CD4-positive, alpha-beta memory T cell (primary cell): Measurements from ENCODE around the gene HUWE1. TPM values are rescaled to one million over a fixed set of nuclear protein-coding genes. Genes with fewer than 3 reads are reported as not detected.
A peak's percentile ranks its signal among the peaks of the same experiment; 100 is the strongest.

Experiments
- CTCF ChIA-PET: fragments of 350-600 bp; sonication (Branson Sonifier 250); formaldehyde crosslinking; loops from one replicate; lab custom pipeline; 2021; ENCODE audit warnings: inconsistent platforms; ENCODE audit not compliant: partially characterized antibody; lab: Charles Lee
- POLR2A ChIA-PET: fragments of 350-600 bp; sonication (Branson Sonifier 250); formaldehyde crosslinking; loops from one replicate; lab custom pipeline; 2021; ENCODE audit not compliant: partially characterized antibody; lab: Charles Lee
- DNase-seq, 5 donors: peaks; one replicate each; pipeline versions ENCODE4 v3.0.0 to v3.0.0-alpha.2; 2020 to 2022; ENCODE audit warnings: mixed read lengths in 1 of 5
- H3K27ac ChIP-seq: one replicate; pipeline ENCODE4 v1.7.0; 2013; ENCODE audit warnings: low read depth, low read length
- H3K27me3 ChIP-seq: 2 replicates; pipeline ENCODE4 v1.7.0; 2013; ENCODE audit warnings: mild to moderate bottlenecking, low read length, moderate library complexity; ENCODE audit not compliant: insufficient read depth
- H3K36me3 ChIP-seq: 2 replicates; pipeline ENCODE4 v1.7.0; 2013; ENCODE audit warnings: mild to moderate bottlenecking, low read length, moderate library complexity; ENCODE audit not compliant: insufficient read depth
- H3K4me1 ChIP-seq: 2 replicates; pipeline ENCODE4 v1.7.0; 2013; ENCODE audit warnings: mild to moderate bottlenecking, low read length, moderate library complexity; ENCODE audit not compliant: insufficient read depth
- H3K4me3 ChIP-seq, 2 donors: one replicate each; pipeline ENCODE4 v1.7.0; 2013; ENCODE audit warnings: low read length in 2 of 2, mild to moderate bottlenecking in 1 of 2
- H3K9me3 ChIP-seq, 2 donors: one replicate each; pipeline ENCODE4 v1.7.0; 2013; ENCODE audit warnings: low read length in 2 of 2, control low read depth in 1 of 2; ENCODE audit not compliant: control insufficient read depth in 1 of 2
- H3K27ac Mint-ChIP-seq, 7 donors: one replicate each; pipeline ENCODE4 v1.8.0; 2020 to 2021; ENCODE audit warnings: mixed read lengths in 7 of 7, mild to moderate bottlenecking in 6 of 7, inconsistent platforms in 3 of 7, moderate library complexity in 3 of 7
- H3K27me3 Mint-ChIP-seq, 2 donors: one replicate each; pipeline ENCODE4 v1.8.0; 2020 to 2021; ENCODE audit warnings: mixed read lengths in 2 of 2
- H3K36me3 Mint-ChIP-seq, 2 donors: one replicate each; pipeline ENCODE4 v1.8.0; 2020 to 2021; ENCODE audit warnings: mixed read lengths in 2 of 2, inconsistent platforms in 1 of 2, mild to moderate bottlenecking in 1 of 2
- H3K4me1 Mint-ChIP-seq, 4 donors: one replicate each; pipeline ENCODE4 v1.8.0; 2020 to 2021; ENCODE audit warnings: mixed read lengths in 4 of 4, mild to moderate bottlenecking in 1 of 4
- H3K4me3 Mint-ChIP-seq, 8 donors: one replicate each; pipeline ENCODE4 v1.8.0; 2020 to 2021; ENCODE audit warnings: mixed read lengths in 8 of 8, mild to moderate bottlenecking in 7 of 8, moderate library complexity in 6 of 8, inconsistent platforms in 3 of 8
- H3K9me3 Mint-ChIP-seq, 8 donors: one replicate each; pipeline ENCODE4 v1.8.0; 2020 to 2021; ENCODE audit warnings: mixed read lengths in 8 of 8, mild to moderate bottlenecking in 5 of 8, inconsistent platforms in 3 of 8, moderate library complexity in 1 of 8
- intact Hi-C: fragments of 100-400 bp; cut with micrococcal nuclease; formaldehyde crosslinking; loops from one replicate; pipeline ENCODE4 v1.15.1; 2023
- polyA plus RNA-seq, 2 donors: library from polyadenylated mRNA; unstranded; fragments of 300-500 nt; fragmentation: Illumina TruSeq; gene quantifications; one replicate each; pipeline ENCODE4 v1.2.3, GENCODE V29; 2021
- total RNA-seq, 2 experiments: library from RNA; stranded (reverse); gene quantifications; one replicate each; pipeline ENCODE4 v1.2.3, GENCODE V29; 2021

The HUWE1 gene, protein sequence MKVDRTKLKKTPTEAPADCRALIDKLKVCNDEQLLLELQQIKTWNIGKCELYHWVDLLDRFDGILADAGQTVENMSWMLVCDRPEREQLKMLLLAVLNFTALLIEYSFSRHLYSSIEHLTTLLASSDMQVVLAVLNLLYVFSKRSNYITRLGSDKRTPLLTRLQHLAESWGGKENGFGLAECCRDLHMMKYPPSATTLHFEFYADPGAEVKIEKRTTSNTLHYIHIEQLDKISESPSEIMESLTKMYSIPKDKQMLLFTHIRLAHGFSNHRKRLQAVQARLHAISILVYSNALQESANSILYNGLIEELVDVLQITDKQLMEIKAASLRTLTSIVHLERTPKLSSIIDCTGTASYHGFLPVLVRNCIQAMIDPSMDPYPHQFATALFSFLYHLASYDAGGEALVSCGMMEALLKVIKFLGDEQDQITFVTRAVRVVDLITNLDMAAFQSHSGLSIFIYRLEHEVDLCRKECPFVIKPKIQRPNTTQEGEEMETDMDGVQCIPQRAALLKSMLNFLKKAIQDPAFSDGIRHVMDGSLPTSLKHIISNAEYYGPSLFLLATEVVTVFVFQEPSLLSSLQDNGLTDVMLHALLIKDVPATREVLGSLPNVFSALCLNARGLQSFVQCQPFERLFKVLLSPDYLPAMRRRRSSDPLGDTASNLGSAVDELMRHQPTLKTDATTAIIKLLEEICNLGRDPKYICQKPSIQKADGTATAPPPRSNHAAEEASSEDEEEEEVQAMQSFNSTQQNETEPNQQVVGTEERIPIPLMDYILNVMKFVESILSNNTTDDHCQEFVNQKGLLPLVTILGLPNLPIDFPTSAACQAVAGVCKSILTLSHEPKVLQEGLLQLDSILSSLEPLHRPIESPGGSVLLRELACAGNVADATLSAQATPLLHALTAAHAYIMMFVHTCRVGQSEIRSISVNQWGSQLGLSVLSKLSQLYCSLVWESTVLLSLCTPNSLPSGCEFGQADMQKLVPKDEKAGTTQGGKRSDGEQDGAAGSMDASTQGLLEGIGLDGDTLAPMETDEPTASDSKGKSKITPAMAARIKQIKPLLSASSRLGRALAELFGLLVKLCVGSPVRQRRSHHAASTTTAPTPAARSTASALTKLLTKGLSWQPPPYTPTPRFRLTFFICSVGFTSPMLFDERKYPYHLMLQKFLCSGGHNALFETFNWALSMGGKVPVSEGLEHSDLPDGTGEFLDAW (N-terminal part only)
- total RNA-seq = 100 to 1,000 TPM; 176 to 202 TPM
- 10 to 100 TPM in 1 of 2 donors, 1 to 10 TPM in 1; 3.3 to 19.0 TPM for polyA plus RNA-seq

DNA sequence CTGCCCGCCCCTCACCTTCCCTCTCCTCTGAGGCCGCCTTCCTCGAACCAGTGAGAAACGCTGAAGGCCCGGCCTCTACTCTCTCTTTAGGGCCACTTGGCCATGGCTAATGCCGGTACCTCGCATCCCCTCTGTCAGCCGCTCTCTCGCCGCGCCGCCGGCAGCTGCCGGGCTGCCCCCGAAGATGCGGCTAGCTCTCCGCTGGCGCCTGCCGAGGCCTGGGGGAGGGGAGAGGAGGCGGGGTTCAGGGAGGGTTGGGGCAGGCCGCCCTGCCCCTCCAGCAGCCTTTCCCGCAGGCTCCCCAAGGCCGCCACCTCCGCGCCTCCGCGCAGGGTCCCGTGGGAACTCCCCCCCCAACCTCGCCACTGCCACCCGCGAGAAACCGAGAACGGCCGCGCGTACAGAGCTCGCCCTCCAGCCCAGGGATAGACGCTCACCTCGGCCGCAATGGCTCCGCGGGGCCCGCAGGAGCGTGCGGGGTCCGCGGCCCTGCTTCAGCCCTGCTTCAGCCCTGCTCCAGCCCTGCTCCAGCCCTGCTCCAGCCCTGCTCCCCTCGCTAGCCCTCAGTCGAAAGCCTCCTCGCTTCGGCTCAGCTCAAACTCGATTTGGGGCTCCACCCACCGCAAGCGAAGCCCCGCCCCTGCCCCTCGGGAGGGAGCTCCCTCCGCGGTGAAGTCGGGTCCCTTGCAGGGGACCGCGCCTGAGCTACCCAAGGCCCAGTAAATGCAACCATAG lies at the start of gene HUWE1:
TSS of gene HUWE1 (minus strand) at position 569 of the 735 bp plus-strand sequence. CDS start 32,612 bp downstream, outside the sequence.
- DNase-seq = peak; percentile 73 to 83 (median 75)
- ChIA-PET POLR2A (interaction anchor here (0.7 to 6.0 kb wide), 9 partner anchors 11 to 1371 kb away, joined by 3 to 106 read pairs (median 3); partner anchors contain the start of genes PHF8 and TSPYL2), CTCF (interaction anchor here (2.3 to 4.5 kb wide), 2 partner anchors 29 to 146 kb away, joined by 10 to 29 read pairs; no protein-coding TSS in a partner anchor)
- no peaks in the 10 kb centered on the region for H3K9me3 ChIP-seq
- peaks cover 30% of the 10 kb centered on the region for H3K4me1 ChIP-seq
- Mint-ChIP-seq H3K4me3 (peak within 1 kb of the TSS; percentile 88 to 97 (median 90)), H3K27me3 (no peaks in the 10 kb centered on the region), H3K27ac (peak within 1 kb of the TSS; percentile 81 to 99 (median 94)), H3K36me3 (peaks cover 0 to 18% of the 10 kb centered on the region in 2 donors), H3K4me1 (peaks cover 11 to 40% (median 22%) of the 10 kb centered on the region in 4 donors), H3K9me3 (peaks cover 0 to 2% (median 0%) of the 10 kb centered on the region in 8 donors)
- intact Hi-C loops = loop anchor here (10.0 kb wide), 2 partner anchors 948 to 1118 kb away; partner anchors contain the start of gene MAGED2
- H3K4me3 ChIP-seq = peak within 1 kb of the TSS; percentile 63 to 76
- peaks cover 5% of the 10 kb centered on the region for H3K36me3 ChIP-seq
- H3K27ac ChIP-seq = peak within 1 kb of the TSS; percentile 80
- no peaks in the 10 kb centered on the region for H3K27me3 ChIP-seq

DNA sequence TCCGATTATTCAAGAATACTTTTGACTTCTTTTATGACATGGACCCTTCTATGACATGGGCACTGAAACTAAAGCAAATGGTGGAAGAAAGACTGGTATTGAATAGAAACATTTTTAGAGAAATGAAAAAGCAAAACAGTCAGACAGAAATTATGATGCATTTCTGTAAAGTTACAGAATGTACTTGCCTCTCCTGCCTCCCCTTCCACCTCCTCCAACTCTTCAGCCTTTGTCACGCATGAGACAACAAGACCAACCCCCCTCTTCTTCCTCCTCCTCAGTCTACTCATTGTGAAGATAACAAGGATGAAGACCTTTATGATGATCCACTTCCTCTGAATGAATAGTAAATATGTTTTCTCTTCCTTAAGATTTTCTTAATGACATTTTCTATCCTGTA lies 46.3 kb upstream of the HUWE1 start:
- Mint-ChIP-seq H3K9me3 (no peaks in the 10 kb centered on the region), H3K4me3 (peak overlapping the region in 1 of 8 donors; percentile 21), H3K4me1 (peaks cover 12 to 29% (median 19%) of the 10 kb centered on the region in 4 donors), H3K27ac (peak overlapping the region in 1 of 7 donors; percentile 11), H3K27me3 (no peaks in the 10 kb centered on the region), H3K36me3 (no peaks in the 10 kb centered on the region)
- intact Hi-C loops = no loop called here
- Histone ChIP-seq H3K9me3 (no peaks in the 10 kb centered on the region), H3K36me3 (no peaks in the 10 kb centered on the region), H3K27me3 (no peaks in the 10 kb centered on the region), H3K4me3 (no peak overlapping the region), H3K27ac (no peak overlapping the region), H3K4me1 (peaks cover 4% of the 10 kb centered on the region)
- POLR2A ChIA-PET = no interaction called here
- CTCF ChIA-PET = interaction anchor here (1.2 kb wide), 1 partner anchor 19 kb away, joined by 3 read pairs; no protein-coding TSS in a partner anchor
- no peak for DNase-seq

DNA sequence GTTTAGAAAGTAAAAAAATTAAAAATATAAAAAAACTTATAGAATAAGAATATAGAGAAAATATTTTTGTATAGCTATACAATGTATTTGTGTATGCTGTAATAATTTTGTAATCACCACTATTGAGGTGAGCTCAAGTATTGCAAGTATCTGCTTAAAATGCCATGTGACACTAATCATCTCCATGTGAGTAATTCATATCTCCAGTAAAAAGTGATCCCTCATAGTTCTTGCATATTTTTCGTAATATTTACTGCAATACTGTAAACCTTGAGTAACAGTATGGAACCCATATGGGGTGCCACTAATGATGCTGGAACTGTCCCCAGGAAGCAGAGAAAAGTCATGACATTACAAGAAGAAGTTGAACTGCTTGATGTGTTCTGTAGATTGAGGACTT lies 43.2 kb upstream of the HUWE1 start:
- ChIA-PET POLR2A (no interaction called here), CTCF (interaction anchor here (1.5 kb wide), 1 partner anchor 27 kb away, joined by 4 read pairs; no protein-coding TSS in a partner anchor)
- H3K4me1 Mint-ChIP-seq = peaks cover 13 to 29% (median 16%) of the 10 kb centered on the region in 4 donors
- Histone ChIP-seq H3K9me3 (no peaks in the 10 kb centered on the region), H3K4me3 (no peak overlapping the region), H3K36me3 (no peaks in the 10 kb centered on the region), H3K27me3 (no peaks in the 10 kb centered on the region), H3K4me1 (peaks cover 4% of the 10 kb centered on the region), H3K27ac (no peak overlapping the region)
- no peak overlapping the region for H3K4me3 Mint-ChIP-seq
- H3K9me3 Mint-ChIP-seq = no peaks in the 10 kb centered on the region
- no peak for DNase-seq
- intact Hi-C loops = no loop called here
- no peaks in the 10 kb centered on the region for H3K27me3 Mint-ChIP-seq
- H3K36me3 Mint-ChIP-seq = no peaks in the 10 kb centered on the region
- H3K27ac Mint-ChIP-seq = no peak overlapping the region

DNA sequence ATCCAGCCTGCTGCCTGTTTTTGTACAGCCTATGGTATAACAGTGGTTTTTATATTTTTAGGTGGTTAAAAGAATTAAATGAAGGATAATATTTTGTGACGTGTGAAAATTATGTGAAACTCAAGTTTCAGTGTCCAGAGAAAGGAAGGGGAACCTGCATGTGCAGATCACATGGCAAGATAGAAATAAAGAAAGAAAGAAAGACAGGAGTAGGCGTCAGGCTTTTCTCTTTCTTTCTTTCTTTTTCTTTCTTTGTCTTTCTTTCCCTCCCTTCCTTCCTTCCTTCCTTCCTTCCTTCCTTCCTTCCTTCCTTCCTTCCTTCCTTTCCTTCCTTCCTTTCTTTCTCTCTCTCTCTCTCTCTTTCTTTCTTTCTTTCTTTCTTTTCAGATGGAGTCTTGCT lies 42.0 kb upstream of the HUWE1 start:
- H3K27me3 ChIP-seq = no peaks in the 10 kb centered on the region

DNA sequence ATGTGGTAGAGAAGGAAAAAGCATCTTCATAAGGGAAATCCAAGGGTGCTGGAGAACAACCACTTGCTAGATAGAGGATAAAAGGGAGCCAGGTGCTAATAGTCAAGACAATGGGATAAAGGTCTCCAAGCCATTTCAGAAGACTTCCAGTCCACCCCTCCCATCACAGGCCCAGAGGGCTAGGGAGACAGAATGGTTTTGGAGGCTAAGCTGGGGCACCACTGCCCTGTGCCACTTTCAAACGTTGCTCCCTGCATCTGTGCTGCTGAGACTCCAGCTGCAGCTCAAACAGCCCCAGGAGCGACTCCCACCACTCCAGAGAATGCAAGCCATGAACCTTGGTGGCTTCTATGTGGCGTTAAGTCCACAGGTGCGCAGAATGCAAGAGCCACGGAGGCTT lies 38.4 kb upstream of the HUWE1 start:
- Histone ChIP-seq H3K9me3 (no peaks in the 10 kb centered on the region), H3K36me3 (no peaks in the 10 kb centered on the region), H3K27me3 (no peaks in the 10 kb centered on the region), H3K27ac (no peak overlapping the region), H3K4me1 (no peaks in the 10 kb centered on the region), H3K4me3 (no peak overlapping the region)
- intact Hi-C loops = no loop called here
- CTCF ChIA-PET = no interaction called here
- H3K27me3 Mint-ChIP-seq = no peaks in the 10 kb centered on the region
- no peak overlapping the region for H3K4me3 Mint-ChIP-seq
- DNase-seq = no peak
- peaks cover 0 to 8% (median 3%) of the 10 kb centered on the region in 4 donors for H3K4me1 Mint-ChIP-seq
- no peaks in the 10 kb centered on the region for H3K9me3 Mint-ChIP-seq
- no peaks in the 10 kb centered on the region for H3K36me3 Mint-ChIP-seq
- POLR2A ChIA-PET = no interaction called here
- no peak overlapping the region for H3K27ac Mint-ChIP-seq

More for the DNA sequence above, 42.0 kb upstream of the HUWE1 start:
- Mint-ChIP-seq H3K27ac (peak overlapping the region in 1 of 7 donors; percentile 15), H3K4me1 (peaks cover 7 to 20% (median 10%) of the 10 kb centered on the region in 4 donors), H3K4me3 (no peak overlapping the region), H3K9me3 (no peaks in the 10 kb centered on the region), H3K27me3 (no peaks in the 10 kb centered on the region), H3K36me3 (no peaks in the 10 kb centered on the region)
- Histone ChIP-seq H3K27ac (no peak overlapping the region), H3K9me3 (no peaks in the 10 kb centered on the region), H3K4me3 (no peak overlapping the region), H3K4me1 (no peaks in the 10 kb centered on the region), H3K36me3 (no peaks in the 10 kb centered on the region)
- ChIA-PET CTCF (no interaction called here), POLR2A (interaction anchor here (0.7 kb wide), 1 partner anchor 257 kb away, joined by 3 read pairs; no protein-coding TSS in a partner anchor)
- intact Hi-C loops = no loop called here
- no peak for DNase-seq

DNA sequence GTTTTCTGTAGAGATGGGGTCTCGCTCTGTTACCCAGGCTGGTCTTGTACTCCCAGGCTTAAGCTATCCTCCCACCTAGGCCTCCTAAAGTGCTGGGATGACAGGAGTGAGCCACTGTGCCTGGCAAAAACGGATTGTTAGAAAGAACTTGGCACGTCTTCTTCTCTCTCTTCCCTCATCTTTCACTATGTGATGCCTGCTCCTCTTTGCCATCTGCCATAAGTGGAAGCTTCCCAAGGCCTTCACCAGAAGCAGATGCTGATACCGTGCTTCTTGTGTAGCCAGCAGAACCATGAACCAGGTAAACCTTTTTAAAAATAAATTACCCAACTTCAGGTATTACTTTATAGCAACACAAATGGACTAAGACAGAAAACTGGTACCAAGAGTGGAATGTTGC lies 36.9 kb upstream of the HUWE1 start:
- H3K36me3 ChIP-seq = no peaks in the 10 kb centered on the region
- Mint-ChIP-seq H3K4me3 (no peak overlapping the region), H3K9me3 (no peaks in the 10 kb centered on the region), H3K36me3 (no peaks in the 10 kb centered on the region), H3K4me1 (peaks cover under 1 to 6% (median 4%) of the 10 kb centered on the region in 4 donors), H3K27me3 (no peaks in the 10 kb centered on the region), H3K27ac (peak overlapping the region in 1 of 7 donors; percentile 18)
- DNase-seq = no peak
- ChIA-PET POLR2A (no interaction called here), CTCF (no interaction called here)
- H3K9me3 ChIP-seq = no peaks in the 10 kb centered on the region
- no peak overlapping the region for H3K27ac ChIP-seq
- intact Hi-C loops = no loop called here
- no peaks in the 10 kb centered on the region for H3K27me3 ChIP-seq
- no peak overlapping the region for H3K4me3 ChIP-seq
- H3K4me1 ChIP-seq = peaks cover 1% of the 10 kb centered on the region
